NOMO-1 treated with dmso at 0.1 percent for 144 hours (cell line): ENCODE data around the gene NEMP2.
A peak's percentile ranks its signal among the peaks of the same experiment; 100 is the strongest.

Experiments used
- DNase-seq: peaks from one replicate; lab custom pipeline; 2025; ENCODE audit not compliant: unreplicated experiment; lab: John Stamatoyannopoulos, UW

NEMP2 gene

DNA sequence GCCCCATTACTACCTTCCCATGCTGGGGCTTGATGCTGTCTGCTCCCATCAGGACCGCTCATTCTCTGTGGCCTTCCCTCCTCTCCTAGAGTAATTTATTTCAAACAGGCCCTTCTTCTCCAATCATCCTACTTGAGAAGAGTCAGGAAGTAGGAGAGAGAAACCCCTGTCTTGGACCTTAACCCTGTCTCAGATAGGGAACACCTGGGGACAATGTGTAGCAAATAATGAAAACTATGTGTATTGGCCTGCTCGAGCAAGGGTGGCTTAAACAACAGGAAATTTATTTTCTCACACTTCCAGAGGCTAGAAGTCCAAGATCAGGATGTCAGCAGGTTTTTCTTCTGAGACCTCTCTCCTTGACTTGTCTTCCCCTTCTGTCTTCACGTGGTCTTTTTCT, 26.6 kb upstream of the NEMP2 start:
- no peak for DNase-seq

DNA sequence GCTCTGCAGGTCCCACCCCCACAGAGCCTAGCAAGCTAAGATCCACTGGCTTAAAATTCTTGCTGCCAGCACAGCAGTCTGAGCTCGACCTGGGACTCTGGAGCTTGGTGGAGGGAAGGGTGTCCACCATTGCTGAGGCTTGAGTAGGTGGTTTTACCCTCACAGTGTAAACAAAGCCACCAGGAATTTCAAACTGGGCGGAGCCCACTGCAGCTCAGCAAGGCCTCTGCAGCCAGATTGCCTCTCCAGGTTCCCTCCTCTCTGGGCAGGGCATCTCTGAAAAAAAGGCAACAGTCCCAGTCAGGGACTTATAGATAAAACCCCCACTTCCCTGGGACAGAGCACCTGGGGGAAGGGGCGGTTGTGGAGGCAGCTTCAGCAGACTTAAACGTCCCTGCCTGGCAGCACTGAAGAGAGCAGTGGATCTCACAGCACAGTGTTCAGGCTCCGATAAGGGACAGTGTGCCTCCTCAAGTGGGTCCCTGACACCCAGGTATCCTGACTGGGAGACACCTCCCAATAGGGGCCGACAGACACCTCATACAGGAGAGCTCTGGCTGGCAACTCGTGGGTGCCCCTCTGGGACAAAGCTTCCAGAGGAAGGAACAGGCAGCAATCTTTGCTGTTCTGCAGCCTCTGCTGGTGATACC, 20.0 kb upstream of the NEMP2 start:
- no peak for DNase-seq

DNA sequence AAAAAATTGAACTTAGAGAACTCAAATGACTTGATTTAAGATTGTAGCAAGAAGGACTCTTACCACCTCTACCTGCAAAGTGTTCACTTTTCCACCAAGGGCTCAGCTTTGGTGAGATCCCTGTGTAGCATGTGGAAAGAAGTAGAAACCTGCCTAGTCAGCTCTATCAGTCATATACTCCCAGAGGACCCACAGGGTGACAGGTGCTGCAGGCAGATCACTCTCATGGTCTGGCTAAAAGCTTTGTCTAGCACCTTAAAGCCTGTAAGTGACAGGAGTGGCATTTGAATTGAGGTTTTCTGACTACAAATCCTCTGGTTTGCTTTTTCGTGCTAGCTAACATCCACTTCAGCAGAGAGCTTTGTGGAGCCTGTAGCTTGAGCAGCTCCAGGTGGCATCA, 18.7 kb upstream of the NEMP2 start:
- no peak for DNase-seq

DNA sequence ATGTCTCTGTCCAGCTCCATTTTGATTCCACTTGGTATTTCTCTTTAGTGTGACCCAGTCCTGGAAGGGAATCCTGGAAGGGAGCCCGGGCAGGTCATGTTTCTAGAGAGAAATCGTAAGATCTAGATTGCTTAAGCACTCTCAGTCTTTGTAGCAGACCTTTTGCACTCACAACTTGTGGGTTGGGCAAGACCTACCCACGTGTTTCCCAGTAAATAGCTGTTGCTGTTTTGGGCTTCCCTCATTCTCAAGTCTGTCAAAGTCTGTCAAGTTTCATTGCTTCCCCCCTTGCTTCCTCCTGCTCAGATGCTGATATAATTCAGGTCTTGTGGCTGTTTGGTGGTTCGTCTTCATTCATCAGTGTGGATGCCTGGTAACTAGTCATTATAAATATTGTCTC, 17.4 kb upstream of the NEMP2 start:
- peak; percentile 80 for DNase-seq

DNA sequence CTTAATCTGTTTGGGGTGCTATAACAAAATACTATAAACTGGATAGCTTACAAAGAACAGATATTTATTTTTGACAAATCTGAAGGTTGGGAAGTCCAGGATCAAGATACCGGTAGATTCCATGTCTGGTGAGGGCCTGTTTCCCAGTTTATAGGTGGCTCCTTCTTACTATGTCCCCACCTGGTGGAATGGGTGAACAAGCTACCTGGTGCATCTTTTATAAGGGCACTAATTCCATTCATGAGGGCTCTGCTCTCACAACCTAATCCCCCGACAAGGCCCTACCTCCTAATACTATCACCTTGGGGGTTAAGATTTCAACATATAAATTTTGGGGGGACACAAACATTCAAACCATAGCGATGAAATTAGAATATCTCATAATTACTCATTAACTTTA, 15.6 kb upstream of the NEMP2 start:
- no peak for DNase-seq

DNA sequence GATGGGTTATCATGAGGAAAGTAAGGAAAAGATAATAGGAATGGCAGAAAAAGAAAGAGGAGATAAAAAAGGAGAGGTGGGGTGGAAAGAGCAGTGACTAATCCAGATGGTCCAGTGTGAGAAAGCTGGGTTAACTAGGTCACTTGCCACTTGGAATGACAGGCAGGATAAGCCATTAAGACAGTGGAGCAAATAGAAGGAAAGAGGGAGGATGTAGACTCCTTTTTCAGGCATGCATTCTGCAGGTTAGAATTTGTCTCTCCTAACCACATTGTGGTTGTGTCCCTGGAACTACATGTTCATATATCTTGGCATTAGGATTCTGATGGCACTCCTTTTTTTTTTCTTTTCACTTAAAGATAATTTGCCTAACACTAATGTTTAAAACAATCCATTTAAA, 13.4 kb upstream of the NEMP2 start:
- no peak for DNase-seq

DNA sequence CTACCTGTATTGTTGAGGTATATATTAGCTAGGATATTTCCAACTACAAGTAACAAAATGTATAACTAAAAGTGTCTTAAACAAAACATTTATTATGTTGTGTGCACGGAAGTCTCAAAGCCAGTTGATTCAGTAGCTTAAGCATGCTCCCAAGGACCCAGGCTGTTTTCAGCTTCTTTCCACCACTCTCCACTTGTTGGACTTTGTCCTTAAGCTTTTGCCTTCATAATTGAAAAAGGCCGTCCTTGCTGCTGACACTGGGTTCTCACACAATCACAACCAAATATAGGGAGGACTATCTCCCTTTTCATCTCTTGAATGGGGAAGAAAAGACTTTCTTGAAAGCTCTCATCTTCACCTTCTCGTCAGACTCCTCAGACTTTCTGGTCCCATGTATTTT, 12.2 kb upstream of the NEMP2 start:
- DNase-seq: no peak

DNA sequence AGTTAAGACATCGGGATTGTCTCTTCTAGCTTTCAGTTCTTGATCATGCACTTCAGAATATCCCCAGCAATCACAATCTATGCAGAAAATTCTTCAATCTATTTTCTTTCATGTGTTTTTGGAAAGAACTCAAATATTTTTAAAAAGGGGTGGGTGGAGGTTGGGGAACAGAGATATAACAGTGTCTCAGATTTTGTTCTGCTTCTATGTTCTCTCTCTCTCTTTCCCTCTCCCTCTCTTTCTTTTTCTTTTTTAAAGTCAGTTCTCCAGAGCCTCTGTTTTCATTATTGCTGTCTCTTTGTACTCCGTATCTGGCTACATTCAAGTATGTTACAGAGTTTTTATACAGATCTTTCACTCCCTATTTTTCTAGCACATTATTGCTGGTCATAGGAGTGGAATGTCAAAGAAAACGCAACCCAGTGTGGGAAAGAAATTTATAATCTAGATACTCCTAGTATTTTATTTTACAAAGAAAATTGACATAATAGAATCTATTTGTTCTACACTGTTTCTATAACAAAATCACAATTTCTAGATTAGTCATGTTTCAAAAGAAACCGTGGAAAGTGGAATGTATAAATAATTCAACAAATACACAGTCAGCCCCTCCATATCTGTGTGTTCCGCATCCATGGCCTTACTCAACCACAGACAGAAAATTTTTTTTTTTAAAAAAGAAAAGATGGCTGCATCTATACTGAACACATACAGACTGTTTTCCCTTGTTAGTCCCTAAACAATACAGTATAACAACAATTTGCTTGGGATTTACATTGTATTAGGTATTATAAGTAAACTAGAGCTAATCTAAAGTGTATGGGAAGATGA, 11.2 kb upstream of the NEMP2 start:
- DNase-seq: no peak

DNA sequence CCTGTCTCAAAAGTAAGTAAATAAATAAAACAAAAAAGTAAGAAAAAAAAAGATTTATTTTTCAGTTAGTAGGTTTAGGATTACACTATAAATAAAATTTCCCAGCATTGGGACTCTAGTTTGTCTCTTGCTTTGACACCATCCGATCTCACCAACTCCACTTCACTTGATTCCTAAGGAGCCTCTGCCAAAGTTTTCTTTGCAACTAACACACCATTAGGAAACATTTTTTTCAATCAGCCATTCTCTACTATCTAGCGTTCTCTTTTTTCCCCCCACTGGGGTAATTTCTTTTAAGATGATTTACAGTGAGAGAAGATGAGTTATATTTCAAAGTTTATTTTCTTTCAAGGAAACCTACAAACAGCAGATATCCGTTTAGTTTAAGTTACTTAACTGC, 10.6 kb upstream of the NEMP2 start:
- no peak for DNase-seq

DNA sequence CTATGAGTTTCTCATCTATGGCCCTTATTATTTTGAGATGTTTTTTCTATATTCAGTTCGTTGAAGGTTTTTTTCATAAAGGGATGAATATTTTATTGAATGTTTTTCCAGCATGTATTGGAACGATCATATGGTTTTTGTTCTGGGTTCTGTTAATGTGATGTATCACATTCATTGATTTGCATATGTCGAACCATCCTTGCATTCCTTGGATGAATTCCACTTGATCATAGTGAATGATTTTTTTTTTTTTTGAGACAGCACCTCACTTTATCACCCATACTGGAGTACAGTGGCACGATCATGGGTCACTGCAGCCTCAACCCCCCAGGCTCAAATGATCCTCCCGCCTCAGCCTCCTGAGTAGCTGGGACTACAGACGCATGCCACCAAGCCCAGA, 5.5 kb upstream of the NEMP2 start:
- no peak for DNase-seq

DNA sequence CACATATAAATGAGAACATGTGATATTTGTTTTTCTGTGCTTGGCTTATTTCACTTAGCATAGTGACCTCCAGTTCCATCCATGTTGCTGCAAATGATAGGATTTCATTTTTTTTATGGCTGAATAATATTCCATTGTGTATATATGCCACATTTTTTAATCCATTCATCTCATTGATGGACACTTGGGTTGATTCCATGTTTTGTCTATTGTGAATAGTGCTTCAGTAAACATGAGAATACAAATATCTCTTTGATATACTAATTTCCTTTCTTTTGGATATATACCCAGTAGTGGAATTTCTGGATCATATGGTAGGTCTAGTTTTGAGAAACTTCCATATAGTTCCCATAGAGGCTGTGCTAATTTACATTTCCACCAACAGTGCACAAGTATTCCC, 3.7 kb upstream of the NEMP2 start:
- DNase-seq: no peak

DNA sequence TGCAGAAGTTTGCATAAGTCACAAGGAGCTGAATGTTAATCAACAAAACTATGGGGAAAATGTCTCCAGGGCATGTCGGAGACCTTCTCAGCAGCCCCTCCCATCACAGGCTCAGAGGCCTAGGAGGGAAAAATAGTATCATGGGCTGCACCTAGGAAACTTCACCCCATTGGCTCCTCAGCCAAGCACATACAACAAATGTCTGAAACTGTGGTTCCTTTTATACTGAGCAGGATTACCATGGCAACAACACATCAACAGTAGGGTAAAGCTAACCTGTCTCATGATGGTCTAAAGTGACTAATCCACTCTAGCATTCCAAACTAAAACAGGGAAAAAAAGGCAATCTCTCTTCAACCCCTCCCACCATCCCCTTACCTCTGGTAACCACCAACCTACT, 3.2 kb upstream of the NEMP2 start:
- DNase-seq: no peak

DNA sequence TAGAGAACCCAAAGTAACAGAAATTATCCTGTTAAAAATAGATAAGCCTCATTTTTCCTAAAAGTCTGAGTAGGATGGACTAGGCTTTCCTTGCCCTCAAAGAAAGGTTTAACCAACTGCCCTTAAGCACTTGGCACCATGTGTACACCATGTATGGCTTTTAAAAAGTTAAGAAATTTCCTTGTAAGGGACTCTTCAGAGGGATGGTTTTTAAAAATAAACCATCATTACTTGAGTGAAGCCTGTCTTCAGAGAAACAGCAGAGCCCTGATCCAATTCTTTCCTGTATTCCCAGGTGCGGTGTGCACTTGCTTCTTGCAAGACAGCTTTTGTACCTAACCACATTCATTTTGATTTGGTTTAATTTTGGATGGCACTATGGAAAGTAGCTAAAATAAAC, 1.1 kb upstream of the NEMP2 start:
- no peak for DNase-seq

DNA sequence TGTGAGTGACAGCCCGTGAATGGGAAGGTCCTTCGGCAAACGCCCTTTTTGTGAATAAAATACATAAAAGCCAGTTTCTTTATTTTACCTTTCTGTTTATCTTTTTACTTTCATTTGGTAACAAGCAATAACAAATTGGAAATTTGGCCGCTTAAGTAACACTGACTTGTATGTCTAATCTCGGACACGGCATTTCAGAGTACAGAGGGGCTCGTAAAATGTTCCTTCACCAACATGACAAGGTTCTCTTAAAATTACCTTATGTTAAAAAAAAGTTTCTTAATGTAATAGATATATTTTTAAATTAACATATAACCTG, 558 bp upstream of the NEMP2 start:
- no peak for DNase-seq

DNA sequence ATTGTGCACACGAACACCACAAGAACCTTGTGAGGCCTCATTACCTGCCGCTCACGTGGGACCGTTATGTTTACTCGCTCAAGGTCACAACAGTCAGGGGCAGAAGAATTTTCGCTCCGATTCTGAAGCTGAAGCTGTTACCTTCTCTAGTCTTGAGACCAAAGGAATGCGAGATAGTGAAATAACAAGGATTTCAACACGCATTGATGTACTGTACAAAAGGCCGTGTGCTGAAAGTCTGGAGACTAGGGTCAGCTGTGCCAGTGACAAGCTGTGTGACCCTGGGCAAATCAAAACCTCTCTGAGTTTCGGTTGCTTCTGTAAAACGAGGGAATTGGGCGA, 583 bp downstream of the NEMP2 start:
- no peak for DNase-seq

DNA sequence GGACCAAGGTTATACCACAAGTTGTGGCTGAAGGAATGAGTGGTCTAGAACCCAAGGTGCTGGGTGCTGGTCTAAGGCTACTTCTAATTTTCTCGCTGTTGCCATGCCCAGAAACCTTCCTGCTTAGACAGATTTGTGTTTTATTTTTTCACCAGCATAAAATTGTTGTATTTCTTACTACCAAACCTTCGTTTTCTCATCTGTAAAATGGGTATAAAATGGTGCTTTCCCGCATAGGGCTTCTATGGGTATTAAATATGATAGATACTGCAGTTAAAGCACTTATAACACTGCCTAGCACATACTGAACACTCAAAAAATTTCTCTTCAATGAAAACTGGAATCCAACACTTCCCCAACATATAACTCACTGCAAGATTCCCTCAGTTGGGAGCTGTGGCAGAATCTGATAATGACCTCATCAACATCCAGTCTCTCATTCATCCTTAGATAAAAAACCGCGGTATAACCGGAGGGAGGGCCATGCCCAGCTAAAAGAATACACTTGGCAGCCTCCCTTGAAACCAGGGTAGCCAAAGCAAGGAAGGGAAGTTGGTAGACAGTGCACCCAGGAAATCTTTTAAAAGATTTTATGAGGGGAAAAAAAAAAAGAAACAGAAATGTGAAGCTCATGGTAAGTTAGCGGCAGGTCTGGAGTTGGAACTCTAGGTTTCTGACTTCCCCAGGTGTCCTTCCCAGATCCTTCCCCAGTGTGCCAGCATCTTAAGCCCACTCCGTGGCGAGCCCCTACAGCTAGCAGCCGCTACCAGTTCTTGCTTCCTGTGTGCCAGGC, 1.2 kb downstream of the NEMP2 start:
- no peak for DNase-seq

DNA sequence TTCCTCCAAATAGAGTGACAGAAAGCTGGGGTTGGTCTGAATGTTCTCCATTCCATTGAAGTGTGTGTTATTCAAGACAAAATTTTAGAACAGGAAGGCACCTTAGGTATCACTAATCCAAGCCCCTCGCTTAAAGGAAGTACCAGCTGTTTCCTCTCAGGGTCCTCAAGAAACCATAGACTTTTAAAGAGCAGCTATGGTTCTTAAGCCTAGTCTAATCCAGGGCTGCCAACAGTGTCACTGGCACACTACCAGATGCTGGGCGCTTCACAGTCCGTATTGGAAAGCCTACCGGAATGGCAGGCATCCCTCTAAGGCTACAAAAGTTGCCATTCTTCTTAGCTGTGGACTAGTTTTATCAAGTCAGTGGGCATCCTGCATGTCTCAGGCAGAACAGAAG, 1.9 kb downstream of the NEMP2 start:
- no peak for DNase-seq

DNA sequence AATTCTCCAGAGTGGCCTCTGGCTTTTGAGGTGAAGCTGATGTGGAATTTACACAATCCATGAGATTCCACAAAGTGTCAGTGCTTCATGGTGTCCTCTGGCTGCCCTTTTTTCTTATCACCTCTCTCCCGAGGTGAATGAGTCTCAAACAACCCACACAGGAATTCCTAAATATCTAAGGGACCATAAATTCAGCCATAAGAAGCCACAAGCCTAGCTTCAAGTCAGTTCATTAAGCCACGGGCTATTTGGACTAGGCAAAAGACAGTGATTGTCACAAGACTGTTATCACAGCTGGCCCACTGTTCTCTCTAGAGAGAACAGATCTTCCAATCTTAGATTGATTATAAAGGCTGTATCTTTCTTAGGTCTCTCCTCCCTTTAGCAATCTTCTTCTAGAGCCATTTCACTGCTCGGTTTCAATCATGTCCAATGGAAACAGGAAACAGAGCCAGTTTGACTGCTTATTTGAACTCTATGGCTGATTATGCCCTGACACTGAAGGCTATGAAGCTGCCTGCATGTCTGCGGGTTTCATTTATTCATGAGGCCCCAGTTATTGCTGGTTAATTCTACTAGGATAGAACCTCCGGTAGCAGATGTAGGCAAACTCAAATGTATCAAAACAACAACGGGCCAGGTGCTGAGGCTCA, 4.1 kb downstream of the NEMP2 start:
- DNase-seq: no peak

DNA sequence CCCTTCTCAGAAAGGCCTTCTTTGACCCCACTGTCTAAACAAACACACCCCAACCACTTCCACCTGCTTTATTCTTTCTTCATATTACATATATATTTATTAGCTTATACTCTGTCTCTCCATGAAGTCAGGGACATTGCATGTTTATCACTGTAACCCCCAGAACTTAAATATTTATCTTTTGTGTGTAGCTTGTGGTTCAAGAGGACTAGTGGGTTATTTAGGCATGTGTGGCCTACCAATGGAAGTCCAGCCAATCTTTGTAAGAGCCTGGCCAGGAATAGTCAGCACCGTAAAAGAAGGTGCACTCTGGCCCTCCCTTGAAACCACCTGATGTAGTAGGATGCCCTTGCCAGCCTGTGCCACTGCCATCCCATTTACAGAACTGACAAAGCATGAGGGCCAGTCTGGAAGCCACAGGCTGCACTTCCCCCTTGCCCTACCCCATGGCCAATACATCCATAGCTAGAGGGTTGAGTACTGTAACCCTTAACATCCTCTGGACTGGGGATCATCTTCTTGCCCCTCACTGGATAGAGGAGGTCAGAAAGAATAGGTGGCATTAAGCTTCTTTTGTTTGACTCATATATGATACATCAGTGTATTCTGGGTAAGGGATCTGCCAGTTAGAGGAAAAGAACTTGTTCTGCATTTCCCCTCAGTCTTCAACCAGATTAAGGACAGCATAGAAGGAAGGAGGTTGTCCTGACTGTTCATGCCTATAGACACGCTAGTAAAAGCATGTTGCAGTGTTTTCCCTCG, 4.9 kb downstream of the NEMP2 start:
- DNase-seq: no peak

DNA sequence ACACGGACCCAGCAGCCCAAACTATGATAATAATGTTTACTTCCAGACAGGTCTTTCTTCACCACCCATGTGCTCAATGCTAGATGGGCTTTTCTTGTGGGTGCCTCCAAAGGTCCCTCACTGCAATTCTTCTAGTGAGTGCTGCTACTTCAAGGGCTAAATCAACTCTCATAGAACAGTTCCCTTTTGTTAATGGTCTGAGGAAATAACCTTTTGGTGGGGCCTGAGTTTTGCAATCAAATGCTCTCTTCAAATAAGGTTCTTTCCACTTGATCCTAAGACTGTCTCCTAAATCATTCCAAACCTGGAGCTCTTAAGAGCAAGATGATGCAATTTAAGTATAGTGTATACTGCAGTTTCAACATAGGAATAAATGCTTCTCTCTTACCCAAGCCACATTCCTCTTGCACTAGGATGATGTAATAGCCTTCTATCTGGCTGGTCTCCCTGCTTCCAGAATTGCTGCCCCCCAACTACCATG, 6.0 kb downstream of the NEMP2 start:
- DNase-seq: peak; percentile 68

DNA sequence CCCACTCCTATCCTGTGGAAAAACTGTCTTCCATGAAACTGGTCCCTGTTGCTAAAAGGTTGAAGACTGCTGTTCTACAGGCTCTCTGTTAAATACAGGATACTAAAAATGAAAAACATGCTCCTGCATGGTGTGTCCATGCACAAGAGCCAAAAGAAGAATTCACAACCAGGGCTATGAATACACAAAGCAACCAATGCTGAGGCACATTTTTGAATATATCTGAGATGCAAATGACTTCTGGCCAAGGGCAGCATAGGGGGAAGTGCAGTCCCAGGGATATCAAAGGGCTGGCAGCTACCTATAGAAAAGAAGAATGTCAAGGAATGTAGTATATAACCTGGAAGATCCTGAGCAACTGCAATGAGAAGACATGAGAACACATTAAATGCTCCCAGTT, 6.6 kb downstream of the NEMP2 start:
- DNase-seq: no peak
